Astrocyte of the spinal cord (primary cell): ENCODE data around the gene SLIT3.
A peak's percentile ranks its signal among the peaks of the same experiment; 100 is the strongest.

ENCODE experiments used
- DNase-seq: peaks from one replicate; pipeline ENCODE4 v3.0.0; 2011; ENCODE audit warnings: low read depth, low spot score
- H3K4me3 ChIP-seq: 2 replicates; pipeline ENCODE4 v1.5.1; 2011; ENCODE audit warnings: low read depth, mild to moderate bottlenecking, low read length, moderate library complexity
- CTCF ChIP-seq: IDR thresholded peaks from 2 replicates; pipeline ENCODE4 v1.5.1; 2012; ENCODE audit warnings: low read depth, mild to moderate bottlenecking, low read length, inconsistent platforms
- in situ Hi-C: cut with HindIII; loops from 2 replicates; pipeline ENCODE4 v1.10.0; 2017; ENCODE audit warnings: low sequenced_read_pairs

Gene SLIT3

GRCh38 chr5:168707716-168708695 is 592.9 kb downstream of the SLIT3 start:
- no peak for TF ChIP-seq CTCF

GRCh38 chr5:168706655-168707069 is 594.3 kb downstream of the SLIT3 start:
- TF ChIP-seq CTCF, result peak; percentile 76
- in situ Hi-C loops, result no loop called here
- DNase-seq, result peak; percentile 38

More at GRCh38 chr5:168707716-168708695, 592.9 kb downstream of the SLIT3 start:
- in situ Hi-C loops, result no loop called here
- no peak overlapping the region for H3K4me3 ChIP-seq
- DNase-seq, result no peak

GRCh38 chr5:168705321-168705720 is 595.6 kb downstream of the SLIT3 start:
- H3K4me3 ChIP-seq, result no peak overlapping the region
- DNase-seq, result no peak
- in situ Hi-C loops, result no loop called here
- no peak for TF ChIP-seq CTCF

More at GRCh38 chr5:168706655-168707069, 594.3 kb downstream of the SLIT3 start:
- no peak overlapping the region for H3K4me3 ChIP-seq

- in situ Hi-C loops, result no loop called here
- no peak for DNase-seq
- no peak overlapping the region for H3K4me3 ChIP-seq
- TF ChIP-seq CTCF, result no peak
These were observed 598.4 kb downstream of the SLIT3 start for GRCh38 chr5:168702511-168702910.

- in situ Hi-C loops, result no loop called here
- DNase-seq, result no peak
- TF ChIP-seq CTCF, result no peak
- H3K4me3 ChIP-seq, result no peak overlapping the region
These were observed 599.3 kb downstream of the SLIT3 start for GRCh38 chr5:168701641-168702040.

GRCh38 chr5:168699002-168699401 is 601.9 kb downstream of the SLIT3 start:
- H3K4me3 ChIP-seq, result no peak overlapping the region
- in situ Hi-C loops, result no loop called here
- DNase-seq, result no peak
- TF ChIP-seq CTCF, result no peak
